Lower lobe of right lung (tissue), 2 donors: ENCODE data around the gene IGFBP1. TPM values are rescaled to one million over a fixed set of nuclear protein-coding genes. Genes with fewer than 3 reads are reported as not detected.
"Not testable (repeated sequence)": the region's sequence is repeated elsewhere in the genome, so short reads cannot be mapped to it uniquely, and the experiment has no call there.

ENCODE experiments used
- ATAC-seq, 2 donors: fragments of 200-7000 bp; cut with Tn5 transposase; one replicate each; pipeline ENCODE4 v1.9.1; 2020 to 2022; ENCODE audit warnings: mild to moderate bottlenecking in 2 of 2, moderate library complexity in 2 of 2
- DNase-seq: peaks from one replicate; pipeline ENCODE4 v3.0.0-alpha.2; 2020
- H3K27ac ChIP-seq: fragments of 200-600 bp; one replicate; pipeline ENCODE4 v1.8.0; 2022
- H3K27me3 ChIP-seq: fragments of 200-600 bp; one replicate; pipeline ENCODE4 v1.8.0; 2022; ENCODE audit warnings: low read depth
- H3K36me3 ChIP-seq: fragments of 200-600 bp; one replicate; pipeline ENCODE4 v1.8.0; 2022; ENCODE audit warnings: mild to moderate bottlenecking
- H3K4me1 ChIP-seq: fragments of 200-600 bp; one replicate; pipeline ENCODE4 v1.8.0; 2022
- H3K4me3 ChIP-seq: fragments of 200-600 bp; one replicate; pipeline ENCODE4 v1.8.0; 2022; ENCODE audit warnings: mild to moderate bottlenecking
- H3K9me3 ChIP-seq: fragments of 200-600 bp; one replicate; pipeline ENCODE4 v1.8.0; 2022
- intact Hi-C: fragments of 100-400 bp; cut with DNase I; formaldehyde crosslinking; loops from one replicate; pipeline ENCODE4 v1.11.0; 2022
- total RNA-seq: library from RNA; stranded (reverse); fragmentation: NEBNext Ultra II Directional; extraction: Animal tissue kit (Norgen Biotek cat#: 25700); gene quantifications from one replicate; pipeline ENCODE4 v1.2.1, GENCODE V29; 2021
- TF ChIP-seq, protein P1 (sequence below): fragments of 200-600 bp; IDR thresholded peaks from one replicate; pipeline ENCODE4 v1.8.0; 2022; ENCODE audit warnings: antibody characterized with exemption, mild to moderate bottlenecking
- donor health status: DM: no; HTN: yes; CAD: no; lungs with severe emphysema.

The IGFBP1 gene
- total RNA-seq, 1 donor from 2014 or later = not detected

DNA sequence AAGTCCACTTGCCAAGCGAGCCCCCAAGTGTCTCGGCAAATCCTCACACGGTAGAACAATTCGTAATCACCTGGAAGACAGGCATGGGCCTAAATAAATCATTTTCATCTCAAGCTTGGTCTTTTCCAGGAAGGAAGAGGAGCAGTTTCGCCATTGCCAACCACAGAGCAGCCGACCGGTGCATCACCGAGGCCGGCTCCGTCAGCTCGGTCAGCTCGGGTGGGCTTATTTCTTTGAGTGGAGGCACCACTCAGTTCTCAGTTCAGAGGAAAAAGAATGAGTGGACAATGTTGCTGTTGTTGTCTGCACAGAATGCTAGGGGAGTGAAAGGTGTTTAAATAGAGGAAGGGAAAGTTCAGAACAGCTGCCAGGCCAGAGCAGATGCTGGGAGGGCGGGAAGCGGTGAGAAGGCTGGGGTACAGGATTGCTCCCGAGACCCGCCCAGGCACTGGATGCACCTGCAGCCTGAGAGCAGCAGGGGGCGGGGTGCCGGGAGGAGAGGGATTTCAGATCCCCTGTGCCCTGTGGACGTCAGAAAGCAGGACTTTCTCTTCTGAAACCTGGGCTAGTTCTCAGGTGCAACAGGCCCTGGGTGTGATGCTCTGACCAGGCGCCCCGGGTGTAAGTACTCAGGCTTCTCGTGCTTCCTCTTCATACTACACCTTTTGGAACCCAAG, 50.5 kb downstream of the IGFBP1 start:
- TF ChIP-seq, protein P1, sequence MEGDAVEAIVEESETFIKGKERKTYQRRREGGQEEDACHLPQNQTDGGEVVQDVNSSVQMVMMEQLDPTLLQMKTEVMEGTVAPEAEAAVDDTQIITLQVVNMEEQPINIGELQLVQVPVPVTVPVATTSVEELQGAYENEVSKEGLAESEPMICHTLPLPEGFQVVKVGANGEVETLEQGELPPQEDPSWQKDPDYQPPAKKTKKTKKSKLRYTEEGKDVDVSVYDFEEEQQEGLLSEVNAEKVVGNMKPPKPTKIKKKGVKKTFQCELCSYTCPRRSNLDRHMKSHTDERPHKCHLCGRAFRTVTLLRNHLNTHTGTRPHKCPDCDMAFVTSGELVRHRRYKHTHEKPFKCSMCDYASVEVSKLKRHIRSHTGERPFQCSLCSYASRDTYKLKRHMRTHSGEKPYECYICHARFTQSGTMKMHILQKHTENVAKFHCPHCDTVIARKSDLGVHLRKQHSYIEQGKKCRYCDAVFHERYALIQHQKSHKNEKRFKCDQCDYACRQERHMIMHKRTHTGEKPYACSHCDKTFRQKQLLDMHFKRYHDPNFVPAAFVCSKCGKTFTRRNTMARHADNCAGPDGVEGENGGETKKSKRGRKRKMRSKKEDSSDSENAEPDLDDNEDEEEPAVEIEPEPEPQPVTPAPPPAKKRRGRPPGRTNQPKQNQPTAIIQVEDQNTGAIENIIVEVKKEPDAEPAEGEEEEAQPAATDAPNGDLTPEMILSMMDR = no peak
- H3K36me3 ChIP-seq = no peaks in the 10 kb centered on the region
- H3K4me3 ChIP-seq = no peak overlapping the region
- ATAC-seq (no peak), DNase-seq (no peak)
- H3K27me3 ChIP-seq = peaks cover 3% of the 10 kb centered on the region
- H3K4me1 ChIP-seq = no peaks in the 10 kb centered on the region
- no peaks in the 10 kb centered on the region for H3K9me3 ChIP-seq
- no peak overlapping the region for H3K27ac ChIP-seq
- intact Hi-C loops = no loop called here

DNA sequence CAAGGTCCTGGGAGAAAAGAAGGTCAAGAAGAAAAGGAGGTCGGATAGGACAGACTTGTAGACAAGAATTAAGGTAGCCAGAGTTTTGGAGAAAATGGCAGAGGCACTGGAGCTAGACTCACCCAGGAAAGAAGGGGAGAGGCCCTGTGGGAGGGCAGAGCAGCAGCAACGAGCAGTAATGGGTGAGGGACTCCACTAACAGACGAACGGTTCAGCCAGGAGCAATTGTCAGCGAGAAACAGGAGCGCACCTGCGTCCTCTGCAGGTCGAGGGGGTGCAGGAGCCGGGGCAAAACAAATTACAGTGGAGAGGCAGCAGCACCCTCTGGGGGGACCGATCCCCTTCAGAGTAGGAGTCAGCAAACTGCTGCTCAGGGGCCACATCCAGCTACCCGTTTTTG, 51.3 kb downstream of the IGFBP1 start:
- no peak for DNase-seq
- Histone ChIP-seq H3K4me3 (no peak overlapping the region), H3K27ac (no peak overlapping the region), H3K9me3 (no peaks in the 10 kb centered on the region), H3K36me3 (no peaks in the 10 kb centered on the region), H3K27me3 (peaks cover 3% of the 10 kb centered on the region), H3K4me1 (no peaks in the 10 kb centered on the region)
- TF ChIP-seq, protein P1 = no peak
- intact Hi-C loops = no loop called here
- no peak for ATAC-seq

DNA sequence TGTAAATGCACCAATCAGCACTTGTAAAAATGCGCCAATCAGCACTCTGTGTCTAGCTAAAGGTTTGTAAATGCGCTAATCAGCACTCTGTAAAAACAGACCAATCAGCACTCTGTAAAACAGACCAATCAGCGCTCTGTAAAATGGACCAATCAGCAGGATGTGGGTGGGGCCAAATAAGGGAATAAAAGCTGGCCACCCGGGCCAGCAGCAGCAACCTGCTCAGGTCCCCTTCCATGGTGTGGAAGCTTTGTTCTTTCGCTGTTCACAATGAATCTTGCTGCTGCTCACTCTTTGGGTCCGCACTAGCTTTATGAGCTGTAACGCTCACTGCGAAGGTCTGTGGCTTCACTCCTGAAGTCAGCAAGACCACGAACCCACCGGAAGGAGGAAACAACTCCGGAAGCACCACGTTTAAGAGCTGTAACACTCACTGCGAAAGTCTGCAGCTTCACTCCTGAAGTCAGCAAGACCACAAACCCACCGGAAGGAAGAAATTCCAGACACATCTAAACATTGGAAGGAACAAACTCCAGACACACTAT, 52.0 kb downstream of the IGFBP1 start:
- H3K27me3 ChIP-seq, ATAC-seq, DNase-seq, H3K9me3 ChIP-seq, H3K27ac ChIP-seq, H3K4me1 ChIP-seq, intact Hi-C loops, H3K36me3 ChIP-seq, H3K4me3 ChIP-seq: not testable (repeated sequence)

DNA sequence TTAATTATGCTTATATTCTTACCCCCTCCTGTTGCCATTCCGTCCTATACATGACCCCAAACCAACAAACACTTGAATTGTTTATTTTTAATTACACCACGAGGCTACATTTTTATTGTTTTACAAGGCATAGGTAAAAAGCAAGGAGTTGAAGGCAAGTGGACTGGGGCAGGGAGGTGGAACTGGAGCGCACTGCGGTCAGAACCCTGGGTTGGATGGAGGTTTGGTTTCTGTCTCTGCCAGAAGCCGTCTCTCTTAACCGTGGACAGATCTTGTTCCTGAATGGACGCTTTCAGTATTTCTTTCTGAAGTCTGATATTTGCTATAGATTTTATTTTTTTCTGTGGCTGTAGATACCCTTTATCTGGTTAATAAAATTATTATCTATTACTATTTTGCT, 52.7 kb downstream of the IGFBP1 start:
- ATAC-seq = no peak
- no peak for DNase-seq
- Histone ChIP-seq H3K4me3 (no peak overlapping the region), H3K36me3 (no peaks in the 10 kb centered on the region), H3K27me3 (no peaks in the 10 kb centered on the region), H3K9me3 (no peaks in the 10 kb centered on the region), H3K4me1 (no peaks in the 10 kb centered on the region), H3K27ac (no peak overlapping the region)
- intact Hi-C loops = no loop called here
- TF ChIP-seq, protein P1 = no peak

Other genes with a start within 250 kb of the IGFBP1 start
- not detected for gene CCDC201, start 15.4 kb upstream of the IGFBP1 start, total RNA-seq
- gene IGFBP3, start 32.8 kb downstream of the IGFBP1 start, total RNA-seq = 32.2 TPM